HG03342 (cell line): Measurements from ENCODE around the gene TRAF3IP1.
"Not testable (repeated sequence)": the region's sequence is repeated elsewhere in the genome, so short reads cannot be mapped to it uniquely, and the experiment has no call there.

Experiments
- ATAC-seq: cut with Tn5 transposase; IDR thresholded peaks from one replicate; pipeline ENCODE4 v1.9.1; 2021; ENCODE audit warnings: mild to moderate bottlenecking, moderate library complexity; ENCODE audit not compliant: unreplicated experiment

Gene TRAF3IP1

DNA sequence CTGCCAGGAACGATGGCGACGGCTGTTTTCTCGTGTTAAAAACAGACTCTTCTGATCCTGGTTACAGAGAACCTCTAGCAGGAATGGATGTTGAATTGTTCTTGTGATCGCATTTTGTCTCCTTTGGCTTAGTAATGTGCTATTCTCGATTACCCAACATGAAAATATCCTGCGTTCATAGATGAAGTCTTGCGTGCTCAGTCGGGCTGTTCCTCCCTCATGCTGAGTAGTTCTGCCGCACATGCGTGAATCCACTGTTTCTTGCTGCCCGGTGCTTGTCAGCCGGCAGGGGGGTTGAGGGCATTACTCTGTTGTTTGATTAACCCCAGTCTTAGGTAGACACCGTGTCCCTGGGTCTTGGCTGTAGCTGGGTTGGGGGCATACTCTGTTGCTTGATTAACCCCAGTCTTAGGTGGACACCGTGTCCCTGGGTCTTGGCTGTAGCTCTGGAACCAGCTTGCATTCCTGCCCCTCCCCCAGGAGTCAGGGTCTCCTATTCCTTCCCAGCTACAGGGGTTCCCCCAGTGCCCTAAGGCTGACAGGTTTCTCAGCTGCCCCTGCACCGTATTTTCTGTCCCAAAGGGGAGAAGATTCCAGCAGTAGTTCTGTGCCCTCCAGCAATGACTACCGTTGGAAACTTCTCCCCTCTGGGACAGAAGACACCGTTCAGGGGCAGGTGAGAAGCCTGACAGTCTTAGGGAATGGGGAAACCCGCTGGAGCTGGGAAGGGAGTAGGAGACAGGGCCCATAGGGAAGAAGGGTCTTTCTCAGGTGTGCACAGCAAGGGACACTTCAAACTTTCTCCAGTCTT lies 84.3 kb downstream of the TRAF3IP1 start:
- ATAC-seq = no peak

DNA sequence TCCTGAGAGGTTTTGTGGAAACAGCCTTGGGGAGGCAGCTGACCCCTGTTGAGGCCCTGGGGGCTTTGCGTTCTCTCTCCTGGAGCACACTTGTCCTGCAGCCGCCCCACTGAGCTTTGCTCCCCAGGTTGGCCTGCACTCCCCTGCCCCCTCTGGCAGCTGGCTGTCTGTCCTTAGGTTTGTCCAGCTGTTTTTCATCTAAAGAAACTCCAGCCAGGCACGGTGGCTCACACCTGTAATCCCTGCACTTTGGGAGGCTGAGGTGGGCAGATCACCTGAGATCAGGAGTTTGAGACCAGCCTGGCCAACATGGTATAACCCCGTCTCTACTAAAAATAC lies 84.9 kb downstream of the TRAF3IP1 start:
- ATAC-seq = not testable (repeated sequence)

DNA sequence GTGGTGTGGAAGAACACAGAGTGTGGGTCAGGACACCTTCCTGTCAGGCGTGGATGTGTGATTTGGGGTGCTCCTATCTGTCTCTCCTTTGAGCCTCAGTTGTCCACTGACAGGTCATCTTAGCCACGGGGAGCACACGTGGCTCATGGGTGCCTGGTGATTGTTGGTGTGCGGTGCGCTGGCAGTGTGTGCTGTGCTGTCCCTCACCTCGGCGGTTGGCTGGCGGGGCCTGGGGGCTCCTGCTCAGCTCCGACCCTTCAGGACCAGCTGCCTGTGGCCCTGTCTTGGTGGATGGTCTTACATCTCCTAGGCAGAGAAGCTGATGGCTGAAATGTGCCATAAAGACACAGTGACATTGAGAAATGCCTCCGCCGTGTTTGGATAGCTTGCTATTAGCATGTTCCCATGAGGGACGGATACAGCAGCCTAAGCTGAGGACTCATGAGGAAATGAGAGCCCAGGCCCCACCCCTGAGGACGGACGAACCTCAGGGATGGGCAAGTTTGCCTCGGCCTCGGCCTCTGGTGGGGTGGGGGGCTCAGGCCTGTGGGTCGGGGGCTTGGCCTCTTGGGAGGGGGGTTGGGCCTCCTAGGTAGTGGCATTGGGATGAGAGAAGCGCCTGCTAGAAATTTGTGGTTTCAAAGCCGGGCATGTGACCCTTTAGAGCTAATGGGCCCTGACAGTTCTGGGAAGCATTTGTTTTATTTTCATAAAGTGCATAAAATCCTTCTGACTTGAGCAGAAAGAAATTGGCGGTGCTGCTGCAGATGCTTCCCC lies 86.1 kb downstream of the TRAF3IP1 start:
- no peak for ATAC-seq

DNA sequence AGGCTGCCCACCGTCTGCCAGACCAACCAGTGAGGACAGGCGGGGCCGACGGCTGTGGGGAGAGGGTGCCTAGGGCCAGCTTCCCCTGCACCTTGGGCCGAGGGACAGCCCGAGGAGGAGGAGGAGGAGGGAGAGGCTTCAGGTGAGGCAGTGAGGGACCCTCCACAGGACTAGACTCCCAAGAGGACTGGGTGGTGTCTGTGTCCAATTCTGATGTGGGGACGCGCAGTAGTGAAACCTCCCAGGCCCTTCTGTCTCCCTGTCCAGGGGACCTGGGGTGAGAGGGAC lies 86.6 kb downstream of the TRAF3IP1 start:
- no peak for ATAC-seq

DNA sequence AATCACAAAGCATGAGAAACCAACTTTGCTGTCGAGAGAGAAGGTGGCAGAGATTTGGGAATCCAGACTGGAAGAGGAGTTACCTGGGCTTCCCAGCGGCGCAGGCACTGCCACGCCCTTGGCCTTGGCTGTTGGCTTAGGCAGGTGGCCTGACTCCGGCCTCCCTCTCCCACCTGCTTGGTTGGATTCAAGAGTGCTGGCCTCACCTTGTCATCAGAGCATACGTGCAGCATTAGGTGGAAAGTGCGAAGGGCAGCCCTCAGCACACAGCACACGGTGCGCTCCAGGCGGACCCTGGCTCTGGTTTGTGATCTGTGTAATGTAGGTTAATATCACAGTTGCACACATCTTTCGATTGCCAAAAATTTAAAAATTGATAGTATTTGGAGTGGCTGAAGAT lies 87.2 kb downstream of the TRAF3IP1 start:
- ATAC-seq = no peak

DNA sequence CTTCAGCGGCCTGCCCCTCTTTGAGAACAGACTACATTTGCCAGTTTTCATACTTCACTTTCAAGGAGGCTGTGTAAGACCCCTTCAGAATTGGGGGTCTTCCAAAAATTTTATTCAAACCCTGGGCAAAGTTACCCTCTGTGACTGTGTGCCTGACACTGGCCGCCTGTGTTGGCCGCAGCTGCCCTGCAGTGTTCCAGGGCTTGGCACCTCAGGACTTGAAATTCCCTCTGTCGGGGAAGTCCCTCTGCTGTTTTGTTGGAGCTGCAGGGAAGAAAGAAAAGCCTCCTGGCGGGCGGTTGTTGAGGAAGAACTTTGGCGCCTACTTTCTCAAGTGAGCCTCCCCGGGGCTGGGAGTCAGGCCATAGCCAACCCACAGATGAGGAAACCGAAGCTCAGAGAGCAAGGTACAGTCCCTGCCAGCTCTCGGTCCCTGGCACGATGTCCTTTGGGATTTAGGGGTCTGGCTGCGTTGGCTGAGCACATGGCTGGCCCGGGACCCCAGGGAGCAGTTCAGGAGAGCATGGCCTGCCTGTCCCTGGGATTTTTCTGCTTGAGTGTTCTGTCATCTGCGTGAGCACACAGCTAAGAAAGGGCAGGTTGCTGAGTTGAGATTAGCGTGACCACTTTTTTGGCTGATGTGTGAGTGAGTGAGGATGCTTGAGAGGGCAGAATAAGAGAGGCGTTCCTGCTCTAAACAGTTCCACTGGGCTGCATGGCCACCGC lies 88.5 kb downstream of the TRAF3IP1 start:
- ATAC-seq = no peak

DNA sequence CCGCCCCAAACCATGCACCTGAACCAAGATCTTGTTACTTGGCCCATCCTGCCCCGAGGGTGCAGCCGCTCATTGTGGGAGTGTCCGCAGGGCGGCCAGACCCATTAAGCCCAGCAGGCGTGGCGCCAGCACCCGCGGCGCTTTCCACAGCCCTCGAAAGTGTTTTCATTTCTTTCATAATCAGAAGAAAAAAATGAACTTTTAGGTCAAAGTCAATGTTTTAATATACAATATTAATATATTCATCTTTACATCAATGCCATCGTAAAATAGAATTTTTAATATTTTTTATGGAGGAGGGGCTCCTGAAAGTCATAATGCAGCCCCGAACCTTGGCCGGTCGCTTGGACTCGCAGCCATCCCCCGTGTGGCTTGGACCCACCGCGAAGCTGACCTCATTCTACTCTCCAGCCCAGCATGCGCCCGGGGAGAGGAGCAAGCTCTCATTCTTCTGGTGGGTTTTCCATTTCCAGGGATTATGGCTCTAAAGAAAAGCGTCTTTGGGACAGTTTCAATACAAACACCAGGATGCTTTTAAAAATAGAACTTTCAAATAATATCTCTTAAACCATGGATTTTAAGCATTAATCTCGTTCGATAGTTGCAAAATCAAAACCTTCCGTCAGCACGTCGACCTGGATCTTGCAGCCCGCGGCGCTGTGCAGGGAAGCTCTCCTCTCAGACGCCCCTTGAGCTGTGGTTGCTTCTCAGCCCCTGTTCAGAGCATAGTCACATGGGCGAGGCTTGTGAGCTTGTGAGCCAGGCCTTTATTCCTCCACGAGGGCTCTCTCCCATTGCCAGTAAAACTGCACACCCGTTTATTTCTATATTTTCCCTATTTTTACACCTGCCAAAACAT lies 89.3 kb downstream of the TRAF3IP1 start:
- no peak for ATAC-seq

DNA sequence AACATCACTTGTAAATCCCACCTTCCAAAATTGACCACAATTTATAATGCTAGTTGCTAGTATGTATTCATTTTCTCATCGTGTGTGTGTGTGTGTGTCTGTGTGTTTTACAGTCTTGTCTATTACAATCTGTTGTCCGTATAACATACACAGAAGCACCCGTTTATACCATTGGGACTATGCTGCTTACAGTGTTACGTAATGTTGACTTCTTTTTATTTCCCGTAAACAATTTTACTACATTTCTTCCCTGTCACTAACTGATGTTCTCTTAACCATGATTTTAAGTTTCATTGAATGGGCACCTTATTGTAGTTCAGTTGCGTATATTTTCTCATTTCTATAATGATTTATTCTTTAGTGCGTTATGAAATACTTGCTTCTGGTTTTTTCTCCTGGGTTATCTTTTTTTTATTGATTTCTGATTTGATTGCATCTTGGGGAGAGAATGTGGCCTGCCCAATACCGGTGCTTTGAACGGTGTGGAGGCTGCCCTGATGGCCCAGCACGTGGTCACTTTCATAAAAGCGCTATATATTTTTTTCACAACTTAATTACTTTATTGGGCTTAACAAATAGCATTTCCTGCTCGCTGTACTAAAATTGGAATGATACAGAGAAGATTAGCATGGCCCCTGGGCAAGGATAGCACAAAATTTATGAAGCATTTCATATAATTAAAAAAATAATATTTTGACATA lies 91.9 kb downstream of the TRAF3IP1 start:
- ATAC-seq = no peak

DNA sequence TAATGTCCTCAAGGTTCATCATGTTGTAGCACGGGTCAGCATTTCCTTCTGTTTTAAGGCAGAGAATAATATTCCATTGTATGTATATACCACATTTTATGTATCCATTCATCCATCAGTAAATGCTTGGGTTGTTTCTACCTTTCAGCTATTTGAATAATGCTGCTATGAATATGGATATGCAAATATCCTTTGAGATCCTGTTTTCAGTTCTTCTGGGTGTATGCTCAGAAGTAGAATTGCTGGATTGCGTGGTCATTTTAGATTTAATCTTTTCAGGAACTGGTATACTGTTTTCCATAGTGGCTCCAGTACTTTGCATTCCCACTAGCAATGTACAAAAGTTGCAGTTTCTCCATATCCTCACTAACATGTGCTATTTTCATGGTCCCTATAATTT lies 93.0 kb downstream of the TRAF3IP1 start:
- no peak for ATAC-seq

DNA sequence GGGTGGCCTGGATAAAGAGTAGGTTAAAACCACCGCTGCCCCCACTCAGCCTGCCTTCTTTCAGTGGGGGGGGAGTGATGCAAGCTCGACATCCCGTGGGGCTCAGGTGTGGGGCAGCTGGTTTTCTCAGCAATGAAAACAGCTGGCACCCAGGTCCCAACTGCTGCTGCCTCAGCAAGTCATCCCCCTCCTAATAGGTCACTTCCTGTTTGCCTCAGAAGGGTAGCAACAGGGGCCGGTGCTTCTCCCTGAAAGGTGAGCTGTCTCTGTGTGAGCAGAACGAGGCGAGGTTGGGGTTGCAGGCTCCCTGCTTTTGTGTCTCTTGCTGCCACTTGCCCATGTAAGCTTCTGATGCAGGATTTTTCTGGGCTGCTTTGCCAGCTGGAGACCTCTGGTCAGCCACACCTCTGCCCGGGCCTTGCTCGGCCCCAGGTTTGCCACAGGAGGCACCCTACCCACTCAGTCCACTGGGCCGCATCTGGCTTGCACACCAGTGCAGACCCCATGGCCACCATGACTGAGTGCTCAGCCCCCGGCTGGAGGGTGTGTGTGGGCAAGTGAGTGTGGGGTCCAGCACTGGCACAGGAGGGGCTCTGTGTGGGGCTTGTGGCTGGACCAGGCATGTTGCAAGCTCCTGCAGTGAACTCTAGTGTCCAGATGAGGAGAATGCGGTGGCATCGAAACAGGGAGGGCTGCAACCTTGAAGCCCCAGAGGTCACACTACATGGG lies 94.9 kb downstream of the TRAF3IP1 start:
- ATAC-seq = no peak

DNA sequence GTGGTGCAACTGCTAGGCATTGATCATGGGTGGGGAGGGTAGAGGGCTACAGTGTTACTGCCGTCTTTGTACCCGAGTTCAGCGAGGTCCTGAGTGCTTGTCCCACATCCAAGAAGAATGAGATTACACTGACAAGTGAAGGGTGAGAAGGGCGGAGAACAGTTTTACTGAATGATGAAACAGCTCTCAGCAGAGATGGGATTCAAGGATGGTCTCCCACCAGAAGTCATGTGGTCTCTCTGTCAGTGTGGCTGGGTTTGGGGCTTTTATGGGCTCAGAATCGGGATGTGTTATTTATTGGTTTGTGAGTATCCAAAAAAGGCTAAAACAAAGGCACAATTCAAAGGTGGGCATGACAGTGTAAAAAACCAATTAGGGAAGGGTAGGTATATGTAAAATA lies 95.6 kb downstream of the TRAF3IP1 start:
- ATAC-seq = no peak

DNA sequence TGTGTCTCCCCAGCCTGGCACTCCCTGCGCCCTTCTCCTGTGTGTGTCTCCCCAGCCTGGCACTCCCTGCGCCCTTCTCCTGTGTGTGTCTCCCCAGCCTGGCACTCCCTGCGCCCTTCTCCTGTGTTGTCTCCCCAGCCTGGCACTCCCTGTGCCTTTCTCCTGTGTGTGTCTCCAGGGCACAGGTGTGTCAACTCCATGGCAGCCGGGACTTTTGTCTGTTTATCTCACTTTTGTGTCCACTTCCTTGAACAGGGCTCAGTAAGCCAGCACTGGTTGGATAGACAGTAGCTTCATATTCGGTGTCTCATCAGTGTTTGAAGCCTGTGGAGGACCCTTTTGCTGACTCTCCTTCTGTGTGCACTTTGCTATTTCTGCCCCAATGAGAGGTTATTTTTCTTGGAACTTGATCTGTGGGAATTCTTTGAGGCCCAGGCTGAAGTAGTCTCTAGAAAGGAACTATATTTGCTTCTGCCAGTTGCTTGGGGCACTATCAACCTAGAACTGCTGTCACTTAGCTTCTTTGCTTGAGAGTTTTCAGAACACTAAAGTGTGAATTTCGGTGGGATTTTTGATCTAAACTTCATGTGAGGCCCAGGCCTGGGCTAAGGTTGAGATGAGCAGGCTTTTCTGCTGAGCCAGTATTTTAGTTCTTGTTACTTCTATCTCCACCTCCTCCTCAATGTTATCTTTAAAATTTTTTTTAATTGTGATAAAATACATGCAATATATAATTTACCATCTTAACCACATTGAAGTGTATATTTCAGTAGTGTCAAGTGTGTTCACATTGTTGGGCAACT lies 98.1 kb downstream of the TRAF3IP1 start:
- no peak for ATAC-seq

DNA sequence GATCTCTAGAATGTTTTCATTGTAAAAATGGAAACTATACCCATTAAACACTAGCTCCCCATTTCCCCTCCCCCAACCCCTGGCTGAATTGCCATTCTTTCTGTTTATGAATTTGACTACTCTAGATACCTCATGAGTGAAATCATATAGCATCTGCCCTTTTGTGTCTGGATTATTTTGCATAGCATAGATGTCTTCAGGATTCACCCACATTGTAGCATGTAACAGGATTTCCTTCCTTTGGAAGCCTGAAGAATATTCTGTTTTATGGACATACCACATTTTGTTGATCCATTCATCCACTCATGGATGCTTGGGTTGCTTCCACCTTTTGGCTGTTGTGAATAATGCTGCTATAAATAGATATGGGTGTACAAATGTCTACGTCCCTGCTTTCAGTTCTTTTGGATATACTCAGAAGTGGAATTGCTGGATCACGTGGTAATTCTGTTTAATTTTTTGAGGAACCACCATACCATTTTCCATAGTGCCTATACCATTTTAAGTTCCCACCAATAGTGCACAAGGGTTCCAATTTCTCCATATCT lies 98.8 kb downstream of the TRAF3IP1 start:
- ATAC-seq = no peak

DNA sequence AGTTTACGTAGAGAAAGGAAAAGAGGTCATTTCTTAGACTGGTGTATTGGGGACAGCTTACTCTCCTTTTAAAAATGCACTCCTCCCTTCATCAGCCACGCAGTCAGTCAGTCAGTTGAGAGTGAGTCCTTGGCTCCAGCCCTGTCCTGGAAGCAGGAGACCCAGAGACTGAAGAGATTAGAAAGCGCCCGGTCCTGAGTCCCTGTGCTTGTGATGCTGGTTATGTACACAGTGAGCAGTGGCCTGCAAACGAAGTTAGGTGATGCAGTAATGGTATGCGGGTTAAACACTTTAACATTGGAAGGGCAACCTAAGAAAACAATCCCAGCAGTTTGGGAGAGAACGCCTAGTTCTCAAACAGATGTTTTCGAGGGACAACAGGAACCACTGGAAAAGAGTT lies 100.1 kb downstream of the TRAF3IP1 start:
- ATAC-seq = no peak

DNA sequence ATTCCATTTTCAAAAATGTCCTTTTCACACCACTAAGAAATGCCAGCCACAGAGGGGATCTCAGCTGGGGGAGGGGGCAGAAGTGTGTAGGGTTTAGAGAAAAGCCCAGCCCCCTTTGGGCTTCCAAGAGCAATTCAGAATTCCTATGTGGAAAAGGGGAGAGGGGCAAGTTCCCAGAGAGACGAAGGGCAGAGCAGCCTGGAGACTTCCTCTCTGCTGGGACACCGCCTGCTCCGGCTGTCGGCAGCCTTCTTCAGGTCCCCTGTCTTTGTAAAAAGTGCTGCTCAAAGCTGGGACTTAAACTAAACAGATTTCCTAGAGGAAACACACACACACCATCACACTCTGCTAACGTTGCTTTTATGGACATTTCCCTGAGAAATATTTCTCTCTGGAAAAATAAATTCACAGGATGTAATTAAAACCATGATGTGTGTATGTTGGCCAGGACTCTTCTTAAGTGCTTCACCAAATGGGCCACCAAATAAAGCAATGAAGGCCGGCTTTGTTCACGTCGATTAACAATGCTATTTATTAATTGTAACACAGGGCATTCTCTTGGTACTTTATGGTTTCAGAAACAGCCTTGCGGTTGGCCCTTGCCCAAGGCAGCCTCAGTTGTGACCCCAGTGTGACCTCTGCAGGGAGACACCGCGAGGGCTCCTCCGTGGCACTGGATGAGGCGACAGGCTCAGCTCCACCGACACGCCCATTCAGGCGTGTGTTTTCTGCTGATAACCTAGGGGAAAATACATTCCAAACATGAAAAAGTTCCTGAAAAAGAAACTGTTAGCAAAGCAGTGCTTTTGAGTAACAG lies 100.8 kb downstream of the TRAF3IP1 start:
- no peak for ATAC-seq

DNA sequence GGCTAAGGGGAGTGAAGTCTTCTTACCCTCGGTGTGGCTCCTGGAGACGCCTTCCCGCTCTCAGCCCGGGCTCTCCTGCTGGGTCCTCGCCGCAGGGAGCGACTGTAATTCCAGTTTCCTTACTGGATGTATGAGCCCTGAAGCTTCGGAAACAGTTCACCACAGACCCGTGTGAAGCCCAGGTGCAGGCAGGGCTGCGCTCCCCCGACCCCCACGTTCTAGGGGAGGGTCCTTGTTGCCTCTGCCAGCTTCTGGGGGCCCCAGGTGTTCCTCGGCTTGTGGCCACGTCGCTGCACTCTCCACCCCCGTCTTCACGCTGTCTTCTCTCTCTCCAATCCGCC lies 101.3 kb downstream of the TRAF3IP1 start:
- no peak for ATAC-seq

DNA sequence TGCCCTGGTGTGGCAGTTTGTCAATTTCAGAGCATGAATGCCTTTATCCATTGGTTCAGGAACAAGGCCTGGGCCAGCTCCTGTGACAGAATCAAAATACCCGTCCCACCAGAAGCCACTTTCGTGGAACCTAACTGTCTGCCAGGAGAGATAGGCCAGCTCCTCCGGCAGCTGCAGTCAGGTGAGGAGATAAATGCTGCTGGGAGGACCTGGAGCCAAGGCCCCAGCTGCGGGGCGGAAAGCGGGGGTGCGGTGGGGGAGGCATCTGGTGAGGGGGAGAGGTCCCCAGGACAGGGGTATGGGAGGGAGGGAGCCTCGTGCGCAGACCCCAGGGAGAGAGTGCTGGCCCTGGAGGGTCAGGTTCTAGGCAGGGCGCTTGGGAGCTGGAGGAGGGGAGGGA lies 102.0 kb downstream of the TRAF3IP1 start:
- ATAC-seq = no peak

DNA sequence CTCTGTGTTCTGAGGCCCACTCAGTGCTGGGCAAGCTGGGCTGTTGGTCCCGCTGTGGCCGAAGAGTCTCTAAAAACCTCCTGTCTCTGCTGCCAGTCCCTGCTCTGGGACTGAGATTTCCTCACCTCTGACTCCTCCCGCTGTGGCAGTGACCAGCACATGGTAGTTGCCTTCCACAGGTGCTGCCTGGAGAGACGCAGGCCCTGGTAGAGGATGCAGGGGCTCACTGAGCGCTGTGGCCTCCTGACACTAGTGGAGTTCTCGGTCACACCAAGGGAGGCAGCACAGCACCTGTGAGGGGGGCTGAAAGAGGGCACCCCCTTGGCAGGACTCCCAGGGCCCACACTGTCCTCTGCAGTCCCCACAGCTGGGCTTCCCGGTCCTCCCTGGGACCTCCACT lies 102.6 kb downstream of the TRAF3IP1 start:
- no peak for ATAC-seq
